Stimulated activated CD4-positive, alpha-beta T cell treated with anti-CD3 and anti-CD28 coated beads, Interleukin-12 subunit alpha, Interleukin-12 subunit beta, amount 100 ng/mL, for 24 hours (primary cell): ENCODE data around the gene FLYWCH1.

Experiments used
- DNase-seq, 2 experiments: peaks; one replicate each; pipeline ENCODE4 v3.0.0-alpha.2; 2020; ENCODE audit warnings: low read depth in 2 of 2

FLYWCH1 gene

DNA sequence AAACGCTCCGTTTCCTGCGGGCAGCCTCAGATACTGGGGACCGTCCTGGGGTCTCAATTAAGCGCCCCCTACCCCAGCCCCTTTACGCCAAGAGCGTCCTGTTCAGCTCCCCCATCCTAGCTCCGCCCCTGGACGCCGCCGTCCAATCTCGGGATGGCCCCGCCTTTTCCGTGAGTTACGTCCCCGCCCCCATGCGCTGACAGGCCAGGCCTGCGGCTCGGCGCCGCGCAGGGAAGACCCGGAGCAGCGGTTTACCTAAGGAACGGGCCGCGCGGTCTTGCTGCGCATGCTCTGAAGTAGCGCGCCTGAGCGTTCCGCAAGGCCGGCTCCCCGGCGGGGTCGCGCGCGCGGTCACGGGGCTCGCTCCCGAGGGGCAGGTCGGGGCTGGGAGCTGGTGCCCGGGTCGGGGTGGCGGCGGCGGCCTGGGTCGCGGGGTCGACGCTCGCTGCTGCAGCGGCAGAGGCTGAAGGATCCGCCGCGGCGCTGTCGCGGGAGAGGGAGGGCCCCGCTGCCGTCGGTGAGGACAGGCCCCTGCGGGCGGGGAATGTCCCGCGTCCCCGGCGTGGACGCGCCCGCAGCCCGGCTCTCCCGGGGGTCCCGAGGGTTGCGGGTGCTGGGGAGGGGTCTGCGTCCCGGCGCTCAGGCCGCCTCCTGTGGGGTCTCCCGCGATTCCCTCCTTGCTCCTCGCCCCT lies at the start of gene FLYWCH1:
FLYWCH1 (plus strand) TSS at position 294 of the 692 bp plus-strand sequence. CDS start 17,755 bp downstream, outside the sequence.
- DNase-seq = peak; percentile 99

DNA sequence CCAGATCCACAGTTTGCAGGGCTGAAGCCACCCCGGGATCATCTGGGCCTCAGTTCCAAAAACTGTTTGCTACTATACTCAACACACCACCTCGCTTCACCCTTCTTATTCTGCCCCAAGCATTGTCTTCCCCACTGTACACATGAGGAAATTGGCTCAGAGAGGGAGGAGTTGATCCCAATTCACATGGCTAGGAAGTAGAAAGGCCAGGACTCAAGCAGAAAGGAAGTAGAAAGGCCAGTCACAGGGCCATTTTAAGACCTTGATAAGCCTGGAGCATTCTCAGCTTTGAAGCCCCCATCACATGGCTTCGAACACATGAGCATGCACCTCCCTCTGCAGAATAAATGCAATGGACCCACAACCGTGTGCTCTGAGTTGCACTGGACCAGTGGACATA lies 46.1 kb upstream of the FLYWCH1 start:
- DNase-seq = no peak

DNA sequence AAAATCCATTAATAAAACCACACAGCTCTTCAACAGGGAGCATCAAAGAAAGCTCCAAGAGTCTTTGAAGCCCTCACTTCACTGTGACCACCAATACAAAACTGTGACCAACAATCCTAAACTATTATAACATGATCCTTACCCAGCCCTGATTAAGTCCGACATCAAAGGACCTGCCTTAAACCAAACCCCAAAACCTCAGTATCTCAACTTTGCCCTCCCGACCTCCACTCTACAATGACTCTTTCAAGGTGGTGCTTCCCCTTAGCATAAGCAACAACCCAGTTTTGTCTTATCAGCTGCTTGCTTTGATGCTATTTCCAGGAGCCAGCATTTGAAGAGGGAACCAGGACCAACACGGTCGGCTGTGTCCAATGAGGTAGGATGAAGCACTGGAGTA lies 45.3 kb upstream of the FLYWCH1 start:
- no peak for DNase-seq

- no peak for DNase-seq
Measured at GRCh38 chr16:2867661-2867986, 44.1 kb upstream of the FLYWCH1 start.

- DNase-seq = peak; percentile 93 to 98
Measured at GRCh38 chr16:2867987-2868789, 43.5 kb upstream of the FLYWCH1 start.

DNA sequence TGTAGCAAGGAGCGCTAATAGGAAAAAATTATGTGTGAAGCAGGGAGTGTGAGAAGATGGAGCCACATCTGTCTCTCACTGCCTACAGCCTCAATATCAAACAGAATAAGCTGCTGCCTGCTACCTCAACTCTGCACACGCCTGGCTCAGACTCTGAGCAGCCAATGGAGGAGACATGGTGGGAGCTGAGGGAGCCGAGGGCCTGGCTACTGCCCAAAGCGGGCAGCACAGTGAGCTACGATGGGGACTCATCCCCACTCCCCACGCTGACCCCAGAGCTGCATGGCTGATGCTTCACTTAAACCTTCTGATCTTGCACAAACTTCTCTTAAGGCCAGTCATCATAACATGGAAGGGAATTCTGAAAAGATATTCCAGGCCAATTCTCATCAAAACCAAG lies 39.8 kb upstream of the FLYWCH1 start:
- no peak for DNase-seq

- DNase-seq = no peak
Measured at GRCh38 chr16:2874032-2874911, 37.5 kb upstream of the FLYWCH1 start.

DNA sequence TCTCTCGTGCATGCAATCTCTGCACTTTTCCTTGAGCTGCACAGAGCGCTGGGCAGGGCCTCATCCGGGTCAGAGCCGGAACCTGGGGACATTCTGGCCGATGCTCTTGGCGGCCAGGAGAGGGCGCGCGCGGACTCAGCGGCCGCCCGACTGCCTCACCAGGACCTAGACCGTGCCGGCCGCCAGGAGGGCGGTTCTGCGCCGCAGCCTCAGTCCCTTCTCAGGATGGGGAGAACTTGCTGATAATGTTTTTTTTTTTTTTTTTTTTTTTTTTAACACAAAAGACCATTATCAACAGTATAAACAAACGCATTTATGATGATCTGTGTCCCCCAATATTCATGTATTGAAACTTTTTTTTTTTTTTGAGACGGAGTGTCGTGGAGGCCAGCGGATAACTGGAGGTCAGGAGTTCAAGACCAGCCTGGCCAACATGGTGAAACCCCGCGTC lies 36.8 kb upstream of the FLYWCH1 start:
- peak in 1 of 2 experiments; percentile 56 for DNase-seq

DNA sequence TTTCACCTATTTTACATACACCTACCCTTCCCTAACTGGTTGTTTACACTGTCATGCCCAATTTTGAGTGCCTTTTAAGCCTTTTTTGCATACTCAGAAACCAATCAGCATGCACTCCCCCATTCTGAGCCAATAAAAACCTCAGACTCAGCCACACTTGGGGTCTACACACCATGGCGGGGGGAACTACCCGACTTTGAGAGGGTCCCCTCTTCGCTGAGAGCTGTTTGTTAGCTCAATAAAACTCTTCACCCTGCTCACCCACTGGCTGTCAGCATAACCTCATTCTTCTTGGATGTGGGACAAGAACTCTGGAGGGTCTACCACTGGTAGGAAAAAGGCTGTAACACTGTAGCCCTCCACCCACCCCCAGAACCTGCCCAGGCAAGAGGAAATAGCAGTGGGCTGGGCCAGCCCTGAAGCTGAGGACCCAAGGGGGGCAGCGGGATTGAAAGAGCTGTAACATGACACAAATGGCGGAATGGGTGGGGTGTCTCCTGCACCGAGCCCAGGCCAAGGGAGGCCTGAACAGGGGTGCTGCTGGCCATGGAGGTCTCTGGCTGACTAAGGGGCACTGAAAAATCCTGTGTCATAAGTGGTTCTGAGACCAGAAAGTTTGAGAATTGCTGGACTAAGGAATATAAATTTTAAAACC lies 31.8 kb upstream of the FLYWCH1 start:
- DNase-seq = no peak

DNA sequence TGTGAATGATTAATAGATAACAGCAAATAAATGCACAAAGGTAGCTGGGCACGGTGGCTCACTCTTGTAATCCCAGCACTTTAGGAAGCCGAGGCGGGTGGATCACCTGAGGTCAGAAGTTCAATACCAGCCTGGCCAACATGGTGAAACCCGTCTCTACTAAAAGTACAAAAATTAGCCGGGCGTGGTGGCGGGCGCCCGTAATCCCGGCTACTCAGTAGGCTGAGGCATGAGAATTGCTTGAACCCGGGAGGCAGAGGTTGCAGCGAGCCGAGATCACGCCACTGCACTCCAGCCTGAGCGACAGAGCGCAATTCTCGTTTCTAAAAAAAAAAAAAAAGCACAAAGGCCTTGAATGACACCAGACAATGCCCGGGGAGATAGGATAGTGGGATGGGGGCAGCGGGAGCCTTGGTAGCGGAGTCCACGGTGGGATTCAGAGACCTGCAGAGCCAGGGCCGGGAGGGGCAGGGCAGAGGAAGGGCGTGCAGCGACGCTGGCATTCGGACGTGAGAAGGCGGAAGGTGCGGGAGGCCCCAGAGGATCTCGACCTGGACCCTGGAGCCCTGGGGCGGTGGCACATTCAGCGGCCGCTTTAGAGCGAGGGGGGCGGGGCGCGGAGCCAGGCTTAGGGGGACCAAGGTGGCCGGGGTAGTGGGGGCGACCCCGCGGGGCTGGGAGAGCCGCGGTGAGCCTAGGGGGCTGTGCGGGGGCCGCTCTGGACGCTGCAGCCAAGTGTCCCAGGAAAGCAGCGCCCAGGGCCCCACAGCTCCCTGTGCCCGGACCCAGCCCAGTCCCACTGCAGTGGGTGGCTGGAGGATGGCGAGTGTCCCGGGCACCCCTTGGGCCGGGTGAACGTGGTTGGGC lies 29.7 kb upstream of the FLYWCH1 start:
- no peak for DNase-seq

DNA sequence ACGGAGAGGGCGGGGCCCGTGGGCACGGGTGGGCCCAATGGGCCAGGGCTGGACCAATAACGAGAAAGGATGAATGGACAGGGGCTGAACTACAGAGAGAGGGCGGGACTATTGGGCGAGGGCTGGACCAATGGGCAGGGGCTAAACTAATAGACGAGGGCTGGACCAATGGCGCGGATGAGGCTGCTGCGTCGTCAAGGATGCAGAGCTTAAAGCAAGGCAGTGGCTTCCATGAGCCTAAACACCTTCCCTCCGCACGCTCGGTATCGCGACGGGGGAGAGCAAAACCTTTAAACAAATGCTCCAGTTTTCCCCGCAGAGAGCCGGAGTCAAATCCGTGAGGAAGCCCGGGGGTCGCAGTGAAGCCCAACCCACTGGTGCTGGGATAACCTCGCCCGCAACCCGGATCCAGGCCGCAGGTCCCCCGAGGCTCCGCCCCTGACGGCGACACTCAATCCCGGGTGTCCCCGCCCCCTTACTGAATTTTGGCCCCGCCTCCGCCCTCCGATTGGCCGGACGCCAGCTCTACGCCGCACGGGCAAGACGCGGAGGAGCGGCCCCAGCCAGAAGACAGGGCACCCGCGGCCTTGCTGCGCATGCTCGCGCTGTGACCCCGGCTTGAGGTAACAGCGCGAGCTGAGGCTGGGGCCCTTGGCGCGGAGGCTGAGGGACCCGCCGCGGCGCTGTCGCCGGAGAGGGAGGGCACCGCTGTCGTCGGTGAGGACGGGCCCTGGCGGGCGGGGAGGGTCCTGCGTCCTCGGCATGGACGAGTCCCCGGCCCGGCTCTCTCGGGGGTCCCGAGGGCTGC lies 28.9 kb upstream of the FLYWCH1 start, which contains the start of gene FLYWCH2:
FLYWCH2 (plus strand) TSS at position 566 of the 808 bp plus-strand sequence. CDS start 13,235 bp downstream, outside the sequence.
- peak; percentile 99 to 100 for DNase-seq

DNA sequence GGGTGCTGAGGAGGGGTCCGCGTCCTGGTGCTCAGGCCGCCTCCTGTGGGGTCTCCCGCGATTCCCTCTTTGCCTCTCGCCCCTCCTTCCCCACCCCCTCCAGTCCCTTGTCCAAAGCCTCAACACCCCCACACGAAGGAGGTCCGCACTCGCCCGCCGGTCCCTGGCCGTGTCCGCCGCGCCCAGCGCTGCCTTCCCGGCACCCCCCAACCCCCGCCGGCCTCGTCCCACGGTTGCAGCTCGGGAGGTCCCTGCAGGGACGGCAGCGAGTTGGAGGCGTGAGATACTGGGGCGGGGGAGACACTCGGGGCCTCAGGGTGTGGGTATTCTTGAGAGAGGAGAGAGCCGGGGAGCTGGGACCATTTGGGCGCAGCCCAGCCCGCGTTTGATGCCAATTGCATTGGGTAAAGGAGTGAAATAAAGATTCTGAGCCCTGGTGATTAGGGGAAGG lies 28.2 kb upstream of the FLYWCH1 start:
- peak in 1 of 2 experiments; percentile 20 for DNase-seq

- no peak for DNase-seq
Measured at GRCh38 chr16:2884041-2884451, 27.7 kb upstream of the FLYWCH1 start.

DNA sequence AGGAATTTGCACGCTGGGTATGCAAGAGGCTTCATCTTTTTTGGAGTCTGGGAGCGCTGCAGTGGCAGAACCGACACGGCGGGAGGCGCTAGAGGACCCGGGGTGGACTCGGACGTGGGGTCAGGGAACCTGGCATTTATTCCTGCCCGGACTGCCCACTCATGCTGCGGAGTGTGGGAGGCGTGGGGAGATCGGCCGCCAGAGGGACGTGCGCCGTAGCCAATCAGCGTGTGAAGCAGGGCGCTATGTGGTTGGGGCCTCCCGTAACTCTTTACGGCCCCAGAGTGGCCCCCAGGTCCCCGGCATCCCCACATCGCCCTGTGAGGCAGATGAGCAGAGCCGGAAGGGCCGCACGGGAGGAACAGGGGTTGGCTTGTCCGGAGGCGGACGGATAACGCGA lies 17.5 kb upstream of the FLYWCH1 start:
- no peak for DNase-seq

DNA sequence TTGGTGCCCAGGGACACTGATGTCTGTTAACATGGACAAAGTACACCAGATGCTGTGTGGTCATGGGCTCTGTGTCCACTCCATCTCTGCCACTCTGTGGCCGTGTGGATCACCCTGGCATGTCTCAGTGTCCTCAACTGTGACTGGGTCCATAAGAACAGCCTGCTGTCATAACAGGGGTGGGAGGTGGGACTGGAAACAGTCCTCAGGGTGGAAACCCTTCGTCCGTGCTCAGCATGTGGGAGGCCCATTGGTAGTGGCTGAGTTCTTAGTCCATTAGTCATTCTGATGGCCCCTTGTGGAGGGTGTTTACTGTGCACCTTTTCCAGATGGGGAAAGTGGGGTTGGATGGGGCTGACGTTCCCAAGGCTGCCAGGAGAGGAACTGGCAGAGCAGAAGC lies 15.9 kb upstream of the FLYWCH1 start:
- DNase-seq = no peak

DNA sequence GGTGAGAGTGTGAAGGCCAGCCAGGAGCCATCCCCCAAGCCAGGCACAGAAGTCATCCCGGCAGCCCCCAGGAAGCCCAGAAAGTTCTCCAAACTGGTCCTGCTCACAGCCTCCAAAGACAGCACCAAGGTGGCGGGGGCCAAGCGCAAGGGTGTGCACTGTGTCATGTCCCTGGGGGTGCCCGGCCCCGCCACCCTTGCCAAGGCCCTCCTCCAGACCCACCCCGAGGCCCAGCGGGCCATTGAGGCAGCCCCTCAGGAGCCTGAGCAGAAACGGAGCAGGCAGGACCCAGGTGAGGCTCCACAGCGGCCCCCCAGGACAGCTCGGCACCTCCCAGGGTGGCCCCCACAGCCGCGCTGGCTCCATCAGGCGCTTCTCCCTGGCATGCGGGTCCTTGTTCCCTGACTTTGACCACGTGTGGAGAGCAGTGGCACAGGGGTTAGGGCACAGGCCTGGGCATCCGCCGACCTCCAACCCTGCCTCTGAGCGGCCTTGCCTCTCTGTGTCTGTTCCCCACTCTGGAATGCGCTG lies 15.2 kb upstream of the FLYWCH1 start:
- DNase-seq = no peak

GRCh38 chr16:2897110-2897509 lies 14.6 kb upstream of the FLYWCH1 start:
- no peak for DNase-seq

GRCh38 chr16:2898831-2899563 lies 12.7 kb upstream of the FLYWCH1 start:
- DNase-seq = no peak
